Measurements from ENCODE around the gene CCAR1.
A peak's percentile ranks its signal among the peaks of the same experiment; 100 is the strongest.
"Not testable (repeated sequence)": the region's sequence is repeated elsewhere in the genome, so short reads cannot be mapped to it uniquely, and the experiment has no call there.

CCAR1 gene

DNA sequence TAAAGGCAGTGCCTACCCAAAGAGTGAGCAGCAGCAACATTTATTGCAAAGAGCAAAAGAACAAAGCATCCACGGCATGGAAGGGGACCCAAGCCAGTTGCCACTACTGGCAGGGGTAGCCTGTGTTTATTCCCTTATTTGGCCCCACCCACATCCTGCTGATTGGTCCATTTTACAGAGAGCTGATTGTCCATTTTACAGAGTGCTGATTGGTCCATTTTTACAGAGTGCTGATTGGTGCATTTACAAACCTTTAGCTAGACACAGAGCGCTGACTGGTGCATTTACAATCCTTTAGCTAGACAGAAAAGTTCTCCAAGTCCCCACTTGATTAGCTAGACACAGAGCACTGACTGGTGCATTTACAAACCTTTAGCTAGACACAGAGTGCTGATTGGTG lies 101.6 kb downstream of the CCAR1 start:
- H3K9me3 ChIP-seq (ENCODE audit: insufficient read depth, low read depth, low read length); H3K9ac ChIP-seq (ENCODE audit: low read length); H3K27ac ChIP-seq (ENCODE audit: low read depth, low read length); H3K79me1 ChIP-seq (ENCODE audit: low read length); H3K18ac ChIP-seq (ENCODE audit: low read length); H2AK5ac ChIP-seq (ENCODE audit: low read length); H3K79me2 ChIP-seq (ENCODE audit: control insufficient read depth, insufficient read depth, low read length, poor library complexity); H2BK5ac ChIP-seq (ENCODE audit: low read depth, low read length, poor library complexity); H3K4me2 ChIP-seq (ENCODE audit: low read length); H3K23ac ChIP-seq (ENCODE audit: low read length); H4K8ac ChIP-seq (ENCODE audit: low read depth, low read length); H3K4me3 ChIP-seq (ENCODE audit: low read depth, low read length); H3K4me1 ChIP-seq (ENCODE audit: control insufficient read depth in 1 of 2, insufficient read depth in 2 of 2, low read length in 2 of 2); DNase-seq; H3K4ac ChIP-seq (ENCODE audit: low read depth, low read length); H4K12ac ChIP-seq (ENCODE audit: low read depth, low read length); H3K36me3 ChIP-seq (ENCODE audit: control insufficient read depth in 1 of 2, insufficient read depth in 2 of 2, low read length in 2 of 2); H2BK120ac ChIP-seq (ENCODE audit: insufficient read depth, low read length, poor library complexity); H2AFZ ChIP-seq (ENCODE audit: insufficient read depth, low read length, poor library complexity); H4K91ac ChIP-seq (ENCODE audit: low read depth, low read length); H2BK12ac ChIP-seq (ENCODE audit: low read length); H3K27me3 ChIP-seq (ENCODE audit: insufficient read depth, low read length); H3K14ac ChIP-seq (ENCODE audit: low read length): not testable (repeated sequence)
- no CpG with 5 or more reads among the region's 2 CpGs for WGBS (ENCODE audit: extremely low coverage, insufficient coverage, insufficient read length)

GRCh38 chr10:68826764-68827591 lies 105.9 kb downstream of the CCAR1 start, which contains the start of gene STOX1:
Gene STOX1 (plus strand): TSS chr10:68827531. CDS start chr10:68827624, 93 bp downstream.
- H3K27ac ChIP-seq (ENCODE audit: low read depth, low read length) = no peak within 1 kb of the TSS
- no peak within 1 kb of the TSS for H2AK5ac ChIP-seq (ENCODE audit: low read length)
- no peaks in the 10 kb centered on the region for H3K9me3 ChIP-seq (ENCODE audit: insufficient read depth, low read depth, low read length)
- H3K36me3 ChIP-seq (ENCODE audit: control insufficient read depth in 1 of 2, insufficient read depth in 2 of 2, low read length in 2 of 2) = no peaks in the 10 kb centered on the region
- H3K4ac ChIP-seq (ENCODE audit: low read depth, low read length) = no peak within 1 kb of the TSS
- H3K4me2 ChIP-seq (ENCODE audit: low read length) = peak within 1 kb of the TSS; percentile 100
- H2AFZ ChIP-seq (ENCODE audit: insufficient read depth, low read length, poor library complexity) = peak within 1 kb of the TSS; percentile 83
- H4K12ac ChIP-seq (ENCODE audit: low read depth, low read length) = peak within 1 kb of the TSS; percentile 16
- no peak within 1 kb of the TSS for H3K23ac ChIP-seq (ENCODE audit: low read length)
- peak within 1 kb of the TSS; percentile 78 for H3K4me3 ChIP-seq (ENCODE audit: low read depth, low read length)
- H3K18ac ChIP-seq (ENCODE audit: low read length) = peak within 1 kb of the TSS; percentile 64
- H3K9ac ChIP-seq (ENCODE audit: low read length) = peak within 1 kb of the TSS; percentile 68
- peak within 1 kb of the TSS; percentile 43 for H4K91ac ChIP-seq (ENCODE audit: low read depth, low read length)
- peaks cover 3% of the 10 kb centered on the region for H3K79me1 ChIP-seq (ENCODE audit: low read length)
- peak within 1 kb of the TSS; percentile 32 for H3K14ac ChIP-seq (ENCODE audit: low read length)
- WGBS (ENCODE audit: extremely low coverage, insufficient coverage, insufficient read length) = no CpG with 5 or more reads among the region's 63 CpGs
- H4K8ac ChIP-seq (ENCODE audit: low read depth, low read length) = peak within 1 kb of the TSS; percentile 66
- H2BK120ac ChIP-seq (ENCODE audit: insufficient read depth, low read length, poor library complexity) = no peak within 1 kb of the TSS
- H2BK5ac ChIP-seq (ENCODE audit: low read depth, low read length, poor library complexity) = no peak within 1 kb of the TSS
- peak; percentile 33 to 60 for DNase-seq
- H3K27me3 ChIP-seq (ENCODE audit: insufficient read depth, low read length) = no peaks in the 10 kb centered on the region
- H3K79me2 ChIP-seq (ENCODE audit: control insufficient read depth, insufficient read depth, low read length, poor library complexity) = no peaks in the 10 kb centered on the region
- no peak within 1 kb of the TSS for H2BK12ac ChIP-seq (ENCODE audit: low read length)
- peaks cover 4 to 5% of the 10 kb centered on the region in 2 experiments for H3K4me1 ChIP-seq (ENCODE audit: control insufficient read depth in 1 of 2, insufficient read depth in 2 of 2, low read length in 2 of 2)

DNA sequence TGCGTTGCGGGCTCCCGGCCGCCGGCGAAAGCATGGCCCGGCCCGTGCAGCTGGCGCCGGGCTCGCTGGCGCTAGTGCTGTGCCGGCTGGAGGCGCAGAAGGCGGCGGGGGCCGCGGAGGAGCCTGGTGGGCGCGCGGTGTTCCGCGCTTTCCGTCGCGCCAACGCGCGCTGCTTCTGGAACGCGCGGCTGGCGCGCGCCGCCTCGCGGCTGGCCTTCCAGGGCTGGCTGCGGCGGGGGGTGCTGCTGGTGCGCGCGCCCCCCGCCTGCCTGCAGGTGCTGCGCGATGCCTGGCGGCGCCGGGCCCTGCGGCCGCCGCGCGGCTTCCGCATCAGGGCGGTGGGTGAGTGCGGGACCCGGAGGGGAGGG lies 106.5 kb downstream of the CCAR1 start:
- not testable (repeated sequence) for H3K27me3 ChIP-seq (ENCODE audit: insufficient read depth, low read length); H3K79me1 ChIP-seq (ENCODE audit: low read length); H3K14ac ChIP-seq (ENCODE audit: low read length); H3K18ac ChIP-seq (ENCODE audit: low read length); H3K9me3 ChIP-seq (ENCODE audit: insufficient read depth, low read depth, low read length); H3K23ac ChIP-seq (ENCODE audit: low read length); H3K27ac ChIP-seq (ENCODE audit: low read depth, low read length); H2BK5ac ChIP-seq (ENCODE audit: low read depth, low read length, poor library complexity); H4K8ac ChIP-seq (ENCODE audit: low read depth, low read length); H3K4me1 ChIP-seq (ENCODE audit: control insufficient read depth in 1 of 2, insufficient read depth in 2 of 2, low read length in 2 of 2); H2AFZ ChIP-seq (ENCODE audit: insufficient read depth, low read length, poor library complexity); H4K91ac ChIP-seq (ENCODE audit: low read depth, low read length); H3K36me3 ChIP-seq (ENCODE audit: control insufficient read depth in 1 of 2, insufficient read depth in 2 of 2, low read length in 2 of 2); H3K4ac ChIP-seq (ENCODE audit: low read depth, low read length); H2BK120ac ChIP-seq (ENCODE audit: insufficient read depth, low read length, poor library complexity); H2BK12ac ChIP-seq (ENCODE audit: low read length); H3K79me2 ChIP-seq (ENCODE audit: control insufficient read depth, insufficient read depth, low read length, poor library complexity); H2AK5ac ChIP-seq (ENCODE audit: low read length); DNase-seq; H4K12ac ChIP-seq (ENCODE audit: low read depth, low read length)
- Histone ChIP-seq H3K9ac (ENCODE audit: low read length) (peak overlapping the region; percentile 68), H3K4me2 (ENCODE audit: low read length) (peak overlapping the region; percentile 100), H3K4me3 (ENCODE audit: low read depth, low read length) (peak overlapping the region; percentile 78)
- no CpG with 5 or more reads among the region's 58 CpGs for WGBS (ENCODE audit: extremely low coverage, insufficient coverage, insufficient read length)

GRCh38 chr10:68828083-68828601 lies 107.1 kb downstream of the CCAR1 start:
- peak overlapping the region; percentile 71 for H2AFZ ChIP-seq (ENCODE audit: insufficient read depth, low read length, poor library complexity)
- not testable (repeated sequence) for H3K27ac ChIP-seq (ENCODE audit: low read depth, low read length); H4K91ac ChIP-seq (ENCODE audit: low read depth, low read length); H3K79me1 ChIP-seq (ENCODE audit: low read length); H3K18ac ChIP-seq (ENCODE audit: low read length); H3K23ac ChIP-seq (ENCODE audit: low read length); H2BK120ac ChIP-seq (ENCODE audit: insufficient read depth, low read length, poor library complexity); H2BK5ac ChIP-seq (ENCODE audit: low read depth, low read length, poor library complexity); H3K9ac ChIP-seq (ENCODE audit: low read length); H3K27me3 ChIP-seq (ENCODE audit: insufficient read depth, low read length); H3K79me2 ChIP-seq (ENCODE audit: control insufficient read depth, insufficient read depth, low read length, poor library complexity); H4K12ac ChIP-seq (ENCODE audit: low read depth, low read length); H3K4ac ChIP-seq (ENCODE audit: low read depth, low read length); H3K14ac ChIP-seq (ENCODE audit: low read length); H3K4me1 ChIP-seq (ENCODE audit: control insufficient read depth in 1 of 2, insufficient read depth in 2 of 2, low read length in 2 of 2); H3K9me3 ChIP-seq (ENCODE audit: insufficient read depth, low read depth, low read length); H2AK5ac ChIP-seq (ENCODE audit: low read length); H2BK12ac ChIP-seq (ENCODE audit: low read length); H3K36me3 ChIP-seq (ENCODE audit: control insufficient read depth in 1 of 2, insufficient read depth in 2 of 2, low read length in 2 of 2)
- H4K8ac ChIP-seq (ENCODE audit: low read depth, low read length) = peak overlapping the region; percentile 48
- peak; percentile 3 to 20 for DNase-seq
- peak overlapping the region; percentile 68 for H3K4me3 ChIP-seq (ENCODE audit: low read depth, low read length)
- peak overlapping the region; percentile 97 for H3K4me2 ChIP-seq (ENCODE audit: low read length)
- WGBS (ENCODE audit: extremely low coverage, insufficient coverage, insufficient read length) = no CpG with 5 or more reads among the region's 59 CpGs
